Measurements from ENCODE around the gene DOCK3.

Gene DOCK3

GRCh38 chr3:50657816-50658215, 16.9 kb upstream of the DOCK3 start:
- TF ChIP-seq POLR2AphosphoS5 (IDR thresholded peaks at IDR 0.05; ENCODE audit: low read depth, low read length) (no peak), SIN3A (IDR thresholded peaks at IDR 0.05; ENCODE audit: borderline replicate concordance, insufficient read depth, low read length) (no peak), REST (IDR thresholded peaks at IDR 0.05; ENCODE audit: insufficient read depth in 1 of 2, low read depth in 2 of 2, low read length in 2 of 2) (no peak), FOXP2 (optimal IDR thresholded peaks at IDR 0.05; ENCODE audit: borderline replicate concordance, extremely low read depth, extremely low read length, insufficient read depth) (no peak), TAF1 (IDR thresholded peaks at IDR 0.05; ENCODE audit: borderline replicate concordance, insufficient read depth, low read length) (no peak)

- TF ChIP-seq POLR2AphosphoS5 (IDR thresholded peaks at IDR 0.05; ENCODE audit: low read depth, low read length) (no peak), FOXP2 (optimal IDR thresholded peaks at IDR 0.05; ENCODE audit: borderline replicate concordance, extremely low read depth, extremely low read length, insufficient read depth) (no peak), SIN3A (IDR thresholded peaks at IDR 0.05; ENCODE audit: borderline replicate concordance, insufficient read depth, low read length) (no peak), TAF1 (IDR thresholded peaks at IDR 0.05; ENCODE audit: borderline replicate concordance, insufficient read depth, low read length) (no peak), REST (IDR thresholded peaks at IDR 0.05; ENCODE audit: insufficient read depth in 1 of 2, low read depth in 2 of 2, low read length in 2 of 2) (no peak)
Measured at GRCh38 chr3:50658416-50658815, 16.3 kb upstream of the DOCK3 start.

GRCh38 chr3:50658831-50659230, 15.9 kb upstream of the DOCK3 start:
- TF ChIP-seq FOXP2 (optimal IDR thresholded peaks at IDR 0.05; ENCODE audit: borderline replicate concordance, extremely low read depth, extremely low read length, insufficient read depth) (no peak), SIN3A (IDR thresholded peaks at IDR 0.05; ENCODE audit: borderline replicate concordance, insufficient read depth, low read length) (no peak), REST (IDR thresholded peaks at IDR 0.05; ENCODE audit: insufficient read depth in 1 of 2, low read depth in 2 of 2, low read length in 2 of 2) (no peak), POLR2AphosphoS5 (IDR thresholded peaks at IDR 0.05; ENCODE audit: low read depth, low read length) (no peak), TAF1 (IDR thresholded peaks at IDR 0.05; ENCODE audit: borderline replicate concordance, insufficient read depth, low read length) (no peak)

GRCh38 chr3:50660386-50660785, 14.3 kb upstream of the DOCK3 start:
- TF ChIP-seq SIN3A (IDR thresholded peaks at IDR 0.05; ENCODE audit: borderline replicate concordance, insufficient read depth, low read length), result no peak
- no peak for TF ChIP-seq REST (IDR thresholded peaks at IDR 0.05; ENCODE audit: insufficient read depth in 1 of 2, low read depth in 2 of 2, low read length in 2 of 2)
- no peak for TF ChIP-seq TAF1 (IDR thresholded peaks at IDR 0.05; ENCODE audit: borderline replicate concordance, insufficient read depth, low read length)
- no peak for TF ChIP-seq POLR2AphosphoS5 (IDR thresholded peaks at IDR 0.05; ENCODE audit: low read depth, low read length)
- TF ChIP-seq FOXP2 (optimal IDR thresholded peaks at IDR 0.05; ENCODE audit: borderline replicate concordance, extremely low read depth, extremely low read length, insufficient read depth), result no peak

GRCh38 chr3:50661321-50661837, 13.3 kb upstream of the DOCK3 start:
- TF ChIP-seq TAF1 (IDR thresholded peaks at IDR 0.05; ENCODE audit: borderline replicate concordance, insufficient read depth, low read length), result no peak
- TF ChIP-seq SIN3A (IDR thresholded peaks at IDR 0.05; ENCODE audit: borderline replicate concordance, insufficient read depth, low read length), result no peak
- no peak for TF ChIP-seq REST (IDR thresholded peaks at IDR 0.05; ENCODE audit: insufficient read depth in 1 of 2, low read depth in 2 of 2, low read length in 2 of 2)
- TF ChIP-seq POLR2AphosphoS5 (IDR thresholded peaks at IDR 0.05; ENCODE audit: low read depth, low read length), result no peak
- TF ChIP-seq FOXP2 (optimal IDR thresholded peaks at IDR 0.05; ENCODE audit: borderline replicate concordance, extremely low read depth, extremely low read length, insufficient read depth), result no peak

All from PFSK-1 (cell line).